CD4-positive, alpha-beta T cell (primary cell): ENCODE measurements around the gene INMT. TPM values are rescaled to one million over a fixed set of nuclear protein-coding genes. Genes with fewer than 3 reads are reported as not detected.

Experiments
- ATAC-seq: fragments of 200-7000 bp; cut with Tn5 transposase; one replicate; pipeline ENCODE4 v1.10.0; 2022; ENCODE audit warnings: mild to moderate bottlenecking; ENCODE audit not compliant: poor library complexity
- CTCF ChIA-PET: fragments of 350-600 bp; sonication (Branson Sonifier 250); formaldehyde crosslinking; loops from one replicate; lab custom pipeline; 2021; ENCODE audit warnings: antibody characterized with exemption, inconsistent platforms; lab: Charles Lee
- POLR2A ChIA-PET: fragments of 350-600 bp; sonication (Branson Sonifier 250); formaldehyde crosslinking; loops from one replicate; lab custom pipeline; 2021; ENCODE audit warnings: antibody characterized with exemption, inconsistent platforms; lab: Charles Lee
- DNase-seq, 14 experiments: peaks; one replicate each; pipeline ENCODE4 v3.0.0-alpha.2; 2013 to 2020; ENCODE audit warnings: mixed read lengths in 2 of 14
- H3K27ac ChIP-seq, 2 donors: one replicate each; pipeline versions ENCODE4 v1.5.1 to v1.7.0; 2013; ENCODE audit warnings: low read length in 2 of 2, low read depth in 1 of 2, mild to moderate bottlenecking in 1 of 2
- H3K27me3 ChIP-seq, 2 experiments: 1 replicate in 1 of 2; 2 replicates in 1 of 2; pipeline versions ENCODE4 v1.6.1 to v1.7.0; 2013; ENCODE audit warnings: low read length in 2 of 2, control low read depth in 1 of 2, mild to moderate bottlenecking in 1 of 2, moderate library complexity in 1 of 2; ENCODE audit not compliant: insufficient read depth in 2 of 2, control insufficient read depth in 1 of 2
- H3K36me3 ChIP-seq: one replicate; pipeline ENCODE4 v1.6.1; 2013; ENCODE audit warnings: low read length, control low read depth; ENCODE audit not compliant: insufficient read depth
- H3K4me1 ChIP-seq: one replicate; pipeline ENCODE4 v1.6.1; 2013; ENCODE audit warnings: low read length, control low read depth; ENCODE audit not compliant: insufficient read depth
- H3K4me3 ChIP-seq: one replicate; pipeline ENCODE4 v1.5.1; 2013; ENCODE audit warnings: mild to moderate bottlenecking, low read length, moderate library complexity
- H3K9me3 ChIP-seq, 2 experiments: 1 replicate in 1 of 2; 2 replicates in 1 of 2; pipeline versions ENCODE4 v1.6.1 to v1.7.0; 2013; ENCODE audit warnings: low read length in 2 of 2, mild to moderate bottlenecking in 2 of 2, control low read depth in 1 of 2, moderate library complexity in 1 of 2; ENCODE audit not compliant: control insufficient read depth in 1 of 2, insufficient read depth in 1 of 2
- H3K27ac Mint-ChIP-seq: one replicate; pipeline ENCODE4 v1.8.0; 2020; ENCODE audit warnings: mixed read lengths
- H3K27me3 Mint-ChIP-seq: one replicate; pipeline ENCODE4 v1.8.0; 2021; ENCODE audit warnings: mixed read lengths
- H3K36me3 Mint-ChIP-seq: one replicate; pipeline ENCODE4 v1.8.0; 2021; ENCODE audit warnings: low read depth, mixed read lengths
- H3K4me1 Mint-ChIP-seq: one replicate; pipeline ENCODE4 v1.8.0; 2021; ENCODE audit warnings: low read depth, mixed read lengths
- H3K4me3 Mint-ChIP-seq: one replicate; pipeline ENCODE4 v1.8.0; 2020; ENCODE audit warnings: mild to moderate bottlenecking, mixed read lengths
- H3K9me3 Mint-ChIP-seq: one replicate; pipeline ENCODE4 v1.8.0; 2020; ENCODE audit warnings: mixed read lengths
- CTCF ChIP-seq: fragments of 200-600 bp; IDR thresholded peaks from one replicate; pipeline ENCODE4 v1.8.0; 2022; ENCODE audit warnings: antibody characterized with exemption, mild to moderate bottlenecking
- intact Hi-C, 2 experiments: fragments of 100-400 bp; cut with DNase I in 1 of 2; cut with micrococcal nuclease in 1 of 2; formaldehyde crosslinking; loops; one replicate each; pipeline versions ENCODE4 v1.15.1 to v1.9.0; 2023 to 2025; cut with DNase I, micrococcal nuclease
- total RNA-seq, 174 experiments: library from RNA in 2 of 174; stranded (reverse) in 2 of 174; gene quantifications; one replicate each; pipeline ENCODE4 v1.2.3 and lab custom pipeline; 2021 to 2026

INMT gene
- total RNA-seq, 2 experiments from 2014 or later = 0.36 to 0.69 TPM

- no peaks in the 10 kb centered on the region for H3K27me3 ChIP-seq
- H3K9me3 ChIP-seq = no peaks in the 10 kb centered on the region
- intact Hi-C loops = no loop called here
- no peak overlapping the region for H3K27ac ChIP-seq
- DNase-seq (no peak), ATAC-seq (no peak)
- no peaks in the 10 kb centered on the region for H3K4me1 ChIP-seq
- Mint-ChIP-seq H3K4me3 (no peak overlapping the region), H3K27me3 (no peaks in the 10 kb centered on the region), H3K4me1 (no peaks in the 10 kb centered on the region), H3K9me3 (no peaks in the 10 kb centered on the region), H3K27ac (no peak overlapping the region), H3K36me3 (no peaks in the 10 kb centered on the region)
- TF ChIP-seq CTCF = no peak
- POLR2A ChIA-PET = interaction anchor here (1.5 kb wide), 1 partner anchor 20 kb away, joined by 3 read pairs; no protein-coding TSS in a partner anchor
- no peak overlapping the region for H3K4me3 ChIP-seq
- CTCF ChIA-PET = no interaction called here
- no peaks in the 10 kb centered on the region for H3K36me3 ChIP-seq
Measured at GRCh38 chr7:30706908-30707307, 45.0 kb upstream of the INMT start.

- TF ChIP-seq CTCF = no peak
- no peaks in the 10 kb centered on the region for H3K36me3 Mint-ChIP-seq
- H3K4me3 Mint-ChIP-seq = no peak overlapping the region
- Histone ChIP-seq H3K27ac (no peak overlapping the region), H3K4me1 (no peaks in the 10 kb centered on the region), H3K4me3 (no peak overlapping the region), H3K27me3 (no peaks in the 10 kb centered on the region), H3K9me3 (no peaks in the 10 kb centered on the region), H3K36me3 (no peaks in the 10 kb centered on the region)
- ChIA-PET POLR2A (interaction anchor here (1.5 kb wide), 1 partner anchor 19 kb away, joined by 3 read pairs; no protein-coding TSS in a partner anchor), CTCF (no interaction called here)
- no peaks in the 10 kb centered on the region for H3K27me3 Mint-ChIP-seq
- H3K9me3 Mint-ChIP-seq = no peaks in the 10 kb centered on the region
- no peak overlapping the region for H3K27ac Mint-ChIP-seq
- intact Hi-C loops = no loop called here
- DNase-seq (no peak), ATAC-seq (no peak)
- no peaks in the 10 kb centered on the region for H3K4me1 Mint-ChIP-seq
Measured at GRCh38 chr7:30707391-30708357, 44.3 kb upstream of the INMT start.

- H3K36me3 Mint-ChIP-seq = no peaks in the 10 kb centered on the region
- ChIA-PET CTCF (no interaction called here), POLR2A (interaction anchor here (1.1 kb wide), 1 partner anchor 30 kb away, joined by 3 read pairs; no protein-coding TSS in a partner anchor)
- H3K27me3 ChIP-seq = no peaks in the 10 kb centered on the region
- H3K4me1 Mint-ChIP-seq = no peaks in the 10 kb centered on the region
- intact Hi-C loops = no loop called here
- H3K4me3 Mint-ChIP-seq = no peak overlapping the region
- H3K36me3 ChIP-seq = no peaks in the 10 kb centered on the region
- no peaks in the 10 kb centered on the region for H3K4me1 ChIP-seq
- ATAC-seq (no peak), DNase-seq (no peak)
- no peak overlapping the region for H3K27ac ChIP-seq
- no peaks in the 10 kb centered on the region for H3K9me3 Mint-ChIP-seq
- no peaks in the 10 kb centered on the region for H3K9me3 ChIP-seq
- no peaks in the 10 kb centered on the region for H3K27me3 Mint-ChIP-seq
- H3K27ac Mint-ChIP-seq = no peak overlapping the region
- TF ChIP-seq CTCF = no peak
- H3K4me3 ChIP-seq = no peak overlapping the region
Measured at GRCh38 chr7:30708412-30708811, 43.5 kb upstream of the INMT start.
